GM23338 (cell line): ENCODE data around the gene BAHCC1.

ENCODE experiments used
- CREB1 ChIP-seq: fragments of 250-450 bp; sonication (Bioruptor Pico); IDR thresholded peaks from 2 replicates; pipeline ENCODE4 v1.5.0; 2020; ENCODE audit warnings: low read depth, mild to moderate bottlenecking, moderate library complexity
- CTCF ChIP-seq, 2 experiments: fragments of 200-600 bp in 1 of 2; sonication (generic) in 1 of 2; conservative IDR thresholded peaks; 2 replicates each; pipeline versions ENCODE4 v1.5.1 to v1.6.1; 2016 to 2017; ENCODE audit warnings: antibody characterized with exemption in 2 of 2, low read depth in 2 of 2, mild to moderate bottlenecking in 2 of 2, moderate library complexity in 1 of 2
- ETS1 ChIP-seq: IDR thresholded peaks from 2 replicates; pipeline ENCODE4 v1.6.1; 2016; ENCODE audit warnings: antibody characterized with exemption
- EZH2 ChIP-seq: fragments of 200-600 bp; sonication (generic); IDR thresholded peaks from one replicate; pipeline ENCODE4 v1.8.0; 2017; ENCODE audit warnings: antibody characterized with exemption, mild to moderate bottlenecking, low read depth; ENCODE audit not compliant: unreplicated experiment
- EZH2phosphoT487 ChIP-seq: fragments of 200-600 bp; sonication (generic); IDR thresholded peaks from one replicate; pipeline ENCODE4 v1.8.1; 2018; ENCODE audit warnings: antibody characterized with exemption; ENCODE audit not compliant: unreplicated experiment
- JUNB ChIP-seq: IDR thresholded peaks from one replicate; pipeline ENCODE4 v1.6.1; 2016; ENCODE audit warnings: antibody characterized with exemption; ENCODE audit not compliant: unreplicated experiment
- NANOG ChIP-seq: IDR thresholded peaks from 2 replicates; pipeline ENCODE4 v1.6.1; 2016; ENCODE audit warnings: antibody characterized with exemption, borderline replicate concordance
- POLR2AphosphoS5 ChIP-seq: IDR thresholded peaks from 2 replicates; pipeline ENCODE4 v1.6.1; 2016; ENCODE audit warnings: antibody characterized with exemption, low read depth
- STAT1 ChIP-seq: IDR thresholded peaks from one replicate; pipeline ENCODE4 v1.6.1; 2016; ENCODE audit warnings: antibody characterized with exemption; ENCODE audit not compliant: unreplicated experiment
- ZNF114 ChIP-seq: fragments of 250-450 bp; sonication (Bioruptor Pico); IDR thresholded peaks from 2 replicates; pipeline ENCODE4 v1.5.0; 2020; ENCODE audit warnings: mild to moderate bottlenecking, moderate library complexity
- ZNF331 ChIP-seq: fragments of 250-450 bp; sonication (Bioruptor Pico); IDR thresholded peaks from 2 replicates; pipeline ENCODE4 v1.5.0; 2020; ENCODE audit warnings: low read depth, mild to moderate bottlenecking, moderate library complexity
- TF ChIP-seq, protein P1 (sequence below): IDR thresholded peaks from one replicate; pipeline ENCODE4 v1.6.1; 2018; ENCODE audit warnings: antibody characterized with exemption; ENCODE audit not compliant: unreplicated experiment
- TF ChIP-seq, protein P2 (sequence below): fragments of 250-450 bp; sonication (Bioruptor Pico); IDR thresholded peaks from 2 replicates; pipeline ENCODE4 v1.5.0; 2020; ENCODE audit warnings: mild to moderate bottlenecking, moderate library complexity

GRCh38 chr17:81489998-81490992, 95.0 kb downstream of the BAHCC1 start:
- TF ChIP-seq CTCF (conservative IDR thresholded peaks at IDR 0.05; ENCODE audit: low read depth in 2 of 2) = no peak
- TF ChIP-seq CREB1 (CRISPR knock-in tag) = no peak
- TF ChIP-seq POLR2AphosphoS5 = no peak
- TF ChIP-seq EZH2 = no peak
- TF ChIP-seq, protein P1, sequence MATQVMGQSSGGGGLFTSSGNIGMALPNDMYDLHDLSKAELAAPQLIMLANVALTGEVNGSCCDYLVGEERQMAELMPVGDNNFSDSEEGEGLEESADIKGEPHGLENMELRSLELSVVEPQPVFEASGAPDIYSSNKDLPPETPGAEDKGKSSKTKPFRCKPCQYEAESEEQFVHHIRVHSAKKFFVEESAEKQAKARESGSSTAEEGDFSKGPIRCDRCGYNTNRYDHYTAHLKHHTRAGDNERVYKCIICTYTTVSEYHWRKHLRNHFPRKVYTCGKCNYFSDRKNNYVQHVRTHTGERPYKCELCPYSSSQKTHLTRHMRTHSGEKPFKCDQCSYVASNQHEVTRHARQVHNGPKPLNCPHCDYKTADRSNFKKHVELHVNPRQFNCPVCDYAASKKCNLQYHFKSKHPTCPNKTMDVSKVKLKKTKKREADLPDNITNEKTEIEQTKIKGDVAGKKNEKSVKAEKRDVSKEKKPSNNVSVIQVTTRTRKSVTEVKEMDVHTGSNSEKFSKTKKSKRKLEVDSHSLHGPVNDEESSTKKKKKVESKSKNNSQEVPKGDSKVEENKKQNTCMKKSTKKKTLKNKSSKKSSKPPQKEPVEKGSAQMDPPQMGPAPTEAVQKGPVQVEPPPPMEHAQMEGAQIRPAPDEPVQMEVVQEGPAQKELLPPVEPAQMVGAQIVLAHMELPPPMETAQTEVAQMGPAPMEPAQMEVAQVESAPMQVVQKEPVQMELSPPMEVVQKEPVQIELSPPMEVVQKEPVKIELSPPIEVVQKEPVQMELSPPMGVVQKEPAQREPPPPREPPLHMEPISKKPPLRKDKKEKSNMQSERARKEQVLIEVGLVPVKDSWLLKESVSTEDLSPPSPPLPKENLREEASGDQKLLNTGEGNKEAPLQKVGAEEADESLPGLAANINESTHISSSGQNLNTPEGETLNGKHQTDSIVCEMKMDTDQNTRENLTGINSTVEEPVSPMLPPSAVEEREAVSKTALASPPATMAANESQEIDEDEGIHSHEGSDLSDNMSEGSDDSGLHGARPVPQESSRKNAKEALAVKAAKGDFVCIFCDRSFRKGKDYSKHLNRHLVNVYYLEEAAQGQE = no peak
- no peak for TF ChIP-seq EZH2phosphoT487
- no peak for TF ChIP-seq STAT1
- no peak for TF ChIP-seq JUNB
- TF ChIP-seq ZNF331 = no peak
- TF ChIP-seq ZNF114 (CRISPR knock-in tag) = no peak
- TF ChIP-seq NANOG = no peak
- no peak for TF ChIP-seq ETS1
- TF ChIP-seq, protein P2, sequence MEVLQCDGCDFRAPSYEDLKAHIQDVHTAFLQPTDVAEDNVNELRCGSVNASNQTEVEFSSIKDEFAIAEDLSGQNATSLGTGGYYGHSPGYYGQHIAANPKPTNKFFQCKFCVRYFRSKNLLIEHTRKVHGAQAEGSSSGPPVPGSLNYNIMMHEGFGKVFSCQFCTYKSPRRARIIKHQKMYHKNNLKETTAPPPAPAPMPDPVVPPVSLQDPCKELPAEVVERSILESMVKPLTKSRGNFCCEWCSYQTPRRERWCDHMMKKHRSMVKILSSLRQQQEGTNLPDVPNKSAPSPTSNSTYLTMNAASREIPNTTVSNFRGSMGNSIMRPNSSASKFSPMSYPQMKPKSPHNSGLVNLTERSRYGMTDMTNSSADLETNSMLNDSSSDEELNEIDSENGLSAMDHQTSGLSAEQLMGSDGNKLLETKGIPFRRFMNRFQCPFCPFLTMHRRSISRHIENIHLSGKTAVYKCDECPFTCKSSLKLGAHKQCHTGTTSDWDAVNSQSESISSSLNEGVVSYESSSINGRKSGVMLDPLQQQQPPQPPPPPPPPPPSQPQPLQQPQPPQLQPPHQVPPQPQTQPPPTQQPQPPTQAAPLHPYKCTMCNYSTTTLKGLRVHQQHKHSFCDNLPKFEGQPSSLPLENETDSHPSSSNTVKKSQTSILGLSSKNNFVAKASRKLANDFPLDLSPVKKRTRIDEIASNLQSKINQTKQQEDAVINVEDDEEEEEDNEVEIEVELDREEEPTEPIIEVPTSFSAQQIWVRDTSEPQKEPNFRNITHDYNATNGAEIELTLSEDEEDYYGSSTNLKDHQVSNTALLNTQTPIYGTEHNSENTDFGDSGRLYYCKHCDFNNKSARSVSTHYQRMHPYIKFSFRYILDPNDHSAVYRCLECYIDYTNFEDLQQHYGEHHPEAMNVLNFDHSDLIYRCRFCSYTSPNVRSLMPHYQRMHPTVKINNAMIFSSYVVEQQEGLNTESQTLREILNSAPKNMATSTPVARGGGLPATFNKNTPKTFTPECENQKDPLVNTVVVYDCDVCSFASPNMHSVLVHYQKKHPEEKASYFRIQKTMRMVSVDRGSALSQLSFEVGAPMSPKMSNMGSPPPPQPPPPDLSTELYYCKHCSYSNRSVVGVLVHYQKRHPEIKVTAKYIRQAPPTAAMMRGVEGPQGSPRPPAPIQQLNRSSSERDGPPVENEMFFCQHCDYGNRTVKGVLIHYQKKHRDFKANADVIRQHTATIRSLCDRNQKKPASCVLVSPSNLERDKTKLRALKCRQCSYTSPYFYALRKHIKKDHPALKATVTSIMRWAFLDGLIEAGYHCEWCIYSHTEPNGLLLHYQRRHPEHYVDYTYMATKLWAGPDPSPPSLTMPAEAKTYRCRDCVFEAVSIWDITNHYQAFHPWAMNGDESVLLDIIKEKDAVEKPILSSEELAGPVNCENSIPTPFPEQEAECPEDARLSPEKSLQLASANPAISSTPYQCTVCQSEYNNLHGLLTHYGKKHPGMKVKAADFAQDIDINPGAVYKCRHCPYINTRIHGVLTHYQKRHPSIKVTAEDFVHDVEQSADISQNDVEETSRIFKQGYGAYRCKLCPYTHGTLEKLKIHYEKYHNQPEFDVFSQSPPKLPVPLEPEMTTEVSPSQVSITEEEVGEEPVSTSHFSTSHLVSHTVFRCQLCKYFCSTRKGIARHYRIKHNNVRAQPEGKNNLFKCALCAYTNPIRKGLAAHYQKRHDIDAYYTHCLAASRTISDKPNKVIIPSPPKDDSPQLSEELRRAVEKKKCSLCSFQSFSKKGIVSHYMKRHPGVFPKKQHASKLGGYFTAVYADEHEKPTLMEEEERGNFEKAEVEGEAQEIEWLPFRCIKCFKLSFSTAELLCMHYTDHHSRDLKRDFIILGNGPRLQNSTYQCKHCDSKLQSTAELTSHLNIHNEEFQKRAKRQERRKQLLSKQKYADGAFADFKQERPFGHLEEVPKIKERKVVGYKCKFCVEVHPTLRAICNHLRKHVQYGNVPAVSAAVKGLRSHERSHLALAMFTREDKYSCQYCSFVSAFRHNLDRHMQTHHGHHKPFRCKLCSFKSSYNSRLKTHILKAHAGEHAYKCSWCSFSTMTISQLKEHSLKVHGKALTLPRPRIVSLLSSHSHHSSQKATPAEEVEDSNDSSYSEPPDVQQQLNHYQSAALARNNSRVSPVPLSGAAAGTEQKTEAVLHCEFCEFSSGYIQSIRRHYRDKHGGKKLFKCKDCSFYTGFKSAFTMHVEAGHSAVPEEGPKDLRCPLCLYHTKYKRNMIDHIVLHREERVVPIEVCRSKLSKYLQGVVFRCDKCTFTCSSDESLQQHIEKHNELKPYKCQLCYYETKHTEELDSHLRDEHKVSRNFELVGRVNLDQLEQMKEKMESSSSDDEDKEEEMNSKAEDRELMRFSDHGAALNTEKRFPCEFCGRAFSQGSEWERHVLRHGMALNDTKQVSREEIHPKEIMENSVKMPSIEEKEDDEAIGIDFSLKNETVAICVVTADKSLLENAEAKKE (CRISPR knock-in tag) = no peak
